Measurements from ENCODE around the gene STAG1. TPM values are rescaled to one million over a fixed set of nuclear protein-coding genes. Genes with fewer than 3 reads are reported as not detected.
"Not testable (repeated sequence)": the region's sequence is repeated elsewhere in the genome, so short reads cannot be mapped to it uniquely, and the experiment has no call there.

Gene STAG1
- polyA plus RNA-seq, 3 donors from 2014 or later, result 11.8 to 22.6 (median 14.6) TPM

GRCh38 chr3:136711888-136712287 is 40.3 kb downstream of the STAG1 start:
- not testable (repeated sequence) for H3K36me3 Mint-ChIP-seq; H3K27me3 Mint-ChIP-seq (ENCODE audit: low read depth in 3 of 3); H3K9me3 Mint-ChIP-seq; DNase-seq; H3K4me3 Mint-ChIP-seq
- Mint-ChIP-seq H3K27ac (peak overlapping the region in 1 of 6 donors; percentile 18), H3K4me1 (peaks cover 34 to 59% of the 10 kb centered on the region in 2 donors)

- no peaks in the 10 kb centered on the region for H3K9me3 Mint-ChIP-seq
- no peak for DNase-seq
- peaks cover 0 to 7% (median 4%) of the 10 kb centered on the region in 3 donors for H3K36me3 Mint-ChIP-seq
- H3K27me3 Mint-ChIP-seq (ENCODE audit: low read depth in 3 of 3), result no peaks in the 10 kb centered on the region
- no peak overlapping the region for H3K4me3 Mint-ChIP-seq
- H3K4me1 Mint-ChIP-seq, result peaks cover 27 to 59% of the 10 kb centered on the region in 2 donors
- peak overlapping the region in 1 of 6 donors; percentile 17 for H3K27ac Mint-ChIP-seq
These were observed 40.9 kb downstream of the STAG1 start for GRCh38 chr3:136711277-136711676.

GRCh38 chr3:136709775-136710174 is 42.4 kb downstream of the STAG1 start:
- H3K27ac Mint-ChIP-seq; H3K4me3 Mint-ChIP-seq; DNase-seq; H3K9me3 Mint-ChIP-seq; H3K36me3 Mint-ChIP-seq; H3K27me3 Mint-ChIP-seq (ENCODE audit: low read depth in 3 of 3): not testable (repeated sequence)
- H3K4me1 Mint-ChIP-seq, result peaks cover 35 to 74% of the 10 kb centered on the region in 2 donors

- DNase-seq, result no peak
- Mint-ChIP-seq H3K36me3 (peaks cover 4 to 7% (median 4%) of the 10 kb centered on the region in 3 donors), H3K27me3 (ENCODE audit: low read depth in 3 of 3) (no peaks in the 10 kb centered on the region), H3K4me1 (peaks cover 29 to 66% of the 10 kb centered on the region in 2 donors), H3K27ac (no peak overlapping the region), H3K9me3 (no peaks in the 10 kb centered on the region), H3K4me3 (no peak overlapping the region)
These were observed 43.7 kb downstream of the STAG1 start for GRCh38 chr3:136708333-136708985.

GRCh38 chr3:136703429-136703828 is 48.7 kb downstream of the STAG1 start:
- peaks cover 4 to 16% (median 10%) of the 10 kb centered on the region in 3 donors for H3K36me3 Mint-ChIP-seq
- no peaks in the 10 kb centered on the region for H3K9me3 Mint-ChIP-seq
- peak overlapping the region in 2 of 5 donors; percentile 7 to 21 for H3K4me3 Mint-ChIP-seq
- H3K27ac Mint-ChIP-seq, result peak overlapping the region in 3 of 6 donors; percentile 12 to 74 (median 61)
- peaks cover 0 to 5% (median 3%) of the 10 kb centered on the region in 3 donors for H3K27me3 Mint-ChIP-seq (ENCODE audit: low read depth in 3 of 3)
- no peak for DNase-seq
- H3K4me1 Mint-ChIP-seq, result peaks cover 42 to 70% of the 10 kb centered on the region in 2 donors

GRCh38 chr3:136699271-136699828 is 52.8 kb downstream of the STAG1 start:
- Mint-ChIP-seq H3K36me3 (peaks cover 9 to 13% (median 10%) of the 10 kb centered on the region in 3 donors), H3K9me3 (peaks cover 0 to 5% (median 0%) of the 10 kb centered on the region in 6 donors), H3K4me3 (peak overlapping the region in 1 of 5 donors; percentile 1), H3K27ac (peak overlapping the region in 2 of 6 donors; percentile 22 to 53), H3K4me1 (peaks cover 73 to 79% of the 10 kb centered on the region in 2 donors), H3K27me3 (ENCODE audit: low read depth in 3 of 3) (peaks cover 0 to 9% (median 5%) of the 10 kb centered on the region in 3 donors)
- no peak for DNase-seq

GRCh38 chr3:136698361-136698760 is 53.8 kb downstream of the STAG1 start:
- Mint-ChIP-seq H3K27me3 (ENCODE audit: low read depth in 3 of 3) (peaks cover 2 to 14% (median 11%) of the 10 kb centered on the region in 3 donors), H3K9me3 (peaks cover 0 to 9% (median 5%) of the 10 kb centered on the region in 6 donors), H3K4me3 (peak overlapping the region; percentile 7 to 59 (median 49)), H3K27ac (peak overlapping the region in 5 of 6 donors; percentile 20 to 91 (median 78)), H3K4me1 (peaks cover 80 to 86% of the 10 kb centered on the region in 2 donors), H3K36me3 (peaks cover 9 to 20% (median 12%) of the 10 kb centered on the region in 3 donors)
- DNase-seq, result no peak

GRCh38 chr3:136696797-136697196 is 55.4 kb downstream of the STAG1 start:
- H3K27me3 Mint-ChIP-seq (ENCODE audit: low read depth in 3 of 3), result peaks cover 2 to 16% (median 11%) of the 10 kb centered on the region in 3 donors
- peaks cover 88 to 94% of the 10 kb centered on the region in 2 donors for H3K4me1 Mint-ChIP-seq
- peak overlapping the region in 4 of 6 donors; percentile 51 to 96 (median 76) for H3K27ac Mint-ChIP-seq
- H3K4me3 Mint-ChIP-seq, result peak overlapping the region in 4 of 5 donors; percentile 36 to 89 (median 55)
- H3K36me3 Mint-ChIP-seq, result peaks cover 17 to 27% (median 17%) of the 10 kb centered on the region in 3 donors
- peaks cover under 1 to 17% (median 8%) of the 10 kb centered on the region in 6 donors for H3K9me3 Mint-ChIP-seq
- DNase-seq, result no peak

- H3K27me3 Mint-ChIP-seq (ENCODE audit: low read depth in 3 of 3), result peaks cover 2 to 11% (median 11%) of the 10 kb centered on the region in 3 donors
- peaks cover 11 to 23% (median 17%) of the 10 kb centered on the region in 3 donors for H3K36me3 Mint-ChIP-seq
- peaks cover 4 to 17% (median 9%) of the 10 kb centered on the region in 6 donors for H3K9me3 Mint-ChIP-seq
- H3K4me1 Mint-ChIP-seq, result peaks cover 100% of the 10 kb centered on the region in 2 donors
- peak overlapping the region; percentile 91 to 99 (median 96) for H3K27ac Mint-ChIP-seq
- DNase-seq, result peak; percentile 70 to 79 (median 75)
- H3K4me3 Mint-ChIP-seq, result peak overlapping the region; percentile 75 to 89 (median 84)
These were observed 57.9 kb downstream of the STAG1 start for GRCh38 chr3:136694321-136694720.

GRCh38 chr3:136690599-136690998 is 61.6 kb downstream of the STAG1 start:
- peaks cover 93 to 100% of the 10 kb centered on the region in 2 donors for H3K4me1 Mint-ChIP-seq
- H3K27me3 Mint-ChIP-seq (ENCODE audit: low read depth in 3 of 3), result peaks cover 2 to 11% (median 11%) of the 10 kb centered on the region in 3 donors
- H3K36me3 Mint-ChIP-seq, result peaks cover 14 to 23% (median 15%) of the 10 kb centered on the region in 3 donors

GRCh38 chr3:136685882-136686281 is 66.3 kb downstream of the STAG1 start:
- H3K27ac Mint-ChIP-seq, result peak overlapping the region in 5 of 6 donors; percentile 54 to 87 (median 65)
- peaks cover 66 to 81% of the 10 kb centered on the region in 2 donors for H3K4me1 Mint-ChIP-seq
- H3K9me3 Mint-ChIP-seq, result peaks cover 0 to 4% (median 0%) of the 10 kb centered on the region in 6 donors
- peaks cover 0 to 11% (median 0%) of the 10 kb centered on the region in 3 donors for H3K27me3 Mint-ChIP-seq (ENCODE audit: low read depth in 3 of 3)
- H3K36me3 Mint-ChIP-seq, result peaks cover 4 to 11% (median 7%) of the 10 kb centered on the region in 3 donors
- peak overlapping the region in 1 of 5 donors; percentile 14 for H3K4me3 Mint-ChIP-seq
- DNase-seq, result no peak

More at GRCh38 chr3:136690599-136690998, 61.6 kb downstream of the STAG1 start:
- Mint-ChIP-seq H3K27ac (peak overlapping the region; percentile 62 to 96 (median 84)), H3K4me3 (peak overlapping the region; percentile 2 to 29 (median 12)), H3K9me3 (peaks cover 4 to 17% (median 9%) of the 10 kb centered on the region in 6 donors)
- no peak for DNase-seq

- Mint-ChIP-seq H3K4me3 (no peak overlapping the region), H3K27me3 (ENCODE audit: low read depth in 3 of 3) (peaks cover 0 to 11% (median 0%) of the 10 kb centered on the region in 3 donors), H3K36me3 (peaks cover 4 to 11% (median 4%) of the 10 kb centered on the region in 3 donors), H3K9me3 (peaks cover 0 to 4% (median 0%) of the 10 kb centered on the region in 6 donors), H3K4me1 (peaks cover 39 to 50% of the 10 kb centered on the region in 2 donors), H3K27ac (peak overlapping the region in 2 of 6 donors; percentile 19 to 35)
- DNase-seq, result no peak
These were observed 69.4 kb downstream of the STAG1 start for GRCh38 chr3:136682740-136683312.

- H3K27me3 Mint-ChIP-seq (ENCODE audit: low read depth in 3 of 3), result peaks cover 0 to 4% (median 0%) of the 10 kb centered on the region in 3 donors
- no peak overlapping the region for H3K4me3 Mint-ChIP-seq
- peaks cover under 1 to 4% (median under 1%) of the 10 kb centered on the region in 3 donors for H3K36me3 Mint-ChIP-seq
- H3K27ac Mint-ChIP-seq, result no peak overlapping the region
- no peaks in the 10 kb centered on the region for H3K9me3 Mint-ChIP-seq
- H3K4me1 Mint-ChIP-seq, result peaks cover 24 to 50% of the 10 kb centered on the region in 2 donors
- DNase-seq, result no peak
These were observed 73.2 kb downstream of the STAG1 start for GRCh38 chr3:136678981-136679380.
